OCI-LY3 (cell line): ENCODE data around the gene CYBRD1.
"Not testable (repeated sequence)": the region's sequence is repeated elsewhere in the genome, so short reads cannot be mapped to it uniquely, and the experiment has no call there.

Experiments
- H2AFZ ChIP-seq: fragments of 200-600, 300-600 bp; shearing (Covaris generic); 2 replicates; pipeline ENCODE4 v1.6.0; 2014; ENCODE audit warnings: antibody characterized with exemption, low read depth, low read length
- H3K27ac ChIP-seq: fragments of 200-600, 300-600 bp; sonication (generic); 2 replicates; pipeline ENCODE4 v1.5.1; 2014; ENCODE audit warnings: mild to moderate bottlenecking, low read length, moderate library complexity, mixed read lengths
- H3K27me3 ChIP-seq: fragments of 200-600, 300-600 bp; sonication (generic); 2 replicates; pipeline ENCODE4 v1.6.1; 2014; ENCODE audit warnings: low read depth, low read length, mixed read lengths
- H3K36me3 ChIP-seq: fragments of 200-600, 300-600 bp; sonication (generic); replicated peaks from 2 replicates; pipeline ENCODE3; 2014; ENCODE audit warnings: low read depth, low read length, mixed read lengths
- H3K4me1 ChIP-seq: fragments of 300-600, 200-600 bp; sonication (generic); 2 replicates; pipeline ENCODE4 v1.6.1; 2014; ENCODE audit warnings: low read length, mixed read lengths
- H3K4me2 ChIP-seq: fragments of 200-600, 300-600 bp; sonication (generic); 2 replicates; pipeline ENCODE4 v1.6.1; 2014; ENCODE audit warnings: low read length, mixed read lengths
- H3K4me3 ChIP-seq: fragments of 300-600, 200-600 bp; sonication (generic); 2 replicates; pipeline ENCODE4 v1.5.1; 2014; ENCODE audit warnings: antibody characterized with exemption, mild to moderate bottlenecking, low read length, moderate library complexity
- H3K79me2 ChIP-seq: fragments of 300-600, 200-600 bp; shearing (Covaris generic); 2 replicates; pipeline ENCODE4 v1.6.1; 2014; ENCODE audit warnings: mild to moderate bottlenecking, low read length, mixed read lengths
- H3K9ac ChIP-seq: fragments of 300-600, 200-600 bp; shearing (Covaris generic); 2 replicates; pipeline ENCODE4 v1.6.0; 2014; ENCODE audit warnings: mild to moderate bottlenecking, low read length, moderate library complexity
- H3K9me3 ChIP-seq: fragments of 200-600, 300-600 bp; shearing (Covaris generic); 2 replicates; pipeline ENCODE4 v1.6.1; 2014; ENCODE audit warnings: low read length, mixed read lengths; ENCODE audit not compliant: insufficient read depth
- H4K20me1 ChIP-seq: fragments of 200-600, 300-600 bp; sonication (generic); 2 replicates; pipeline ENCODE4 v1.6.1; 2016; ENCODE audit warnings: low read length, mixed read lengths; ENCODE audit not compliant: insufficient read depth
- EZH2phosphoT487 ChIP-seq: fragments of 200-600 bp; shearing (Covaris generic); IDR thresholded peaks from 2 replicates; pipeline ENCODE4 v1.6.1; 2018; ENCODE audit warnings: antibody characterized with exemption, mixed run types, low read depth
- TF ChIP-seq, protein P1 (sequence below): fragments of 200-600, 300-600 bp; sonication (generic); IDR thresholded peaks from 2 replicates; pipeline ENCODE4 v1.5.1; 2014; ENCODE audit warnings: antibody characterized with exemption, low read length, low read depth

Gene CYBRD1

DNA sequence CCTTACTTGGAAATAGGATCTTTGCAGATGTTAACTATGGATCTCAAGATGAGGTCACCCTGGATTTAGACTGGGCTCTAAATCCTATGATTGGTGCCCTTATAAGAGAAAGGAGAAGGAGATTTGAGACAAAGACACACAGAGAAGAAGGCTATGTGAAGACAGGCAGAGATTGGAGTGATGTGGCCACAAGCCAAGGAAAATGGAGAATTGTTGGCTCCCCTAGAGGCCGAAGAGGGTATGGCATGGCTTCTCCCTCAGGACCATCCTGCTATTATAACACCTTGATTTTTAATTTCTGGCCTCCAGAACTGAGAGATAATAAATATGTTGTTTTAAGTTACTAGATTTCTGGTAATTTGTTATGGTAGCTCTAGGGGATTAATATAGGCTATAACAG is 7.6 kb downstream of the CYBRD1 start:
- H3K9ac ChIP-seq: no peak overlapping the region
- no peaks in the 10 kb centered on the region for H3K79me2 ChIP-seq
- no peak overlapping the region for H3K4me2 ChIP-seq
- peaks cover 20% of the 10 kb centered on the region for H3K4me1 ChIP-seq
- no peak for TF ChIP-seq EZH2phosphoT487
- TF ChIP-seq, protein P1, sequence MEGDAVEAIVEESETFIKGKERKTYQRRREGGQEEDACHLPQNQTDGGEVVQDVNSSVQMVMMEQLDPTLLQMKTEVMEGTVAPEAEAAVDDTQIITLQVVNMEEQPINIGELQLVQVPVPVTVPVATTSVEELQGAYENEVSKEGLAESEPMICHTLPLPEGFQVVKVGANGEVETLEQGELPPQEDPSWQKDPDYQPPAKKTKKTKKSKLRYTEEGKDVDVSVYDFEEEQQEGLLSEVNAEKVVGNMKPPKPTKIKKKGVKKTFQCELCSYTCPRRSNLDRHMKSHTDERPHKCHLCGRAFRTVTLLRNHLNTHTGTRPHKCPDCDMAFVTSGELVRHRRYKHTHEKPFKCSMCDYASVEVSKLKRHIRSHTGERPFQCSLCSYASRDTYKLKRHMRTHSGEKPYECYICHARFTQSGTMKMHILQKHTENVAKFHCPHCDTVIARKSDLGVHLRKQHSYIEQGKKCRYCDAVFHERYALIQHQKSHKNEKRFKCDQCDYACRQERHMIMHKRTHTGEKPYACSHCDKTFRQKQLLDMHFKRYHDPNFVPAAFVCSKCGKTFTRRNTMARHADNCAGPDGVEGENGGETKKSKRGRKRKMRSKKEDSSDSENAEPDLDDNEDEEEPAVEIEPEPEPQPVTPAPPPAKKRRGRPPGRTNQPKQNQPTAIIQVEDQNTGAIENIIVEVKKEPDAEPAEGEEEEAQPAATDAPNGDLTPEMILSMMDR: peak; percentile 48
- peaks cover 10% of the 10 kb centered on the region for H3K36me3 ChIP-seq
- no peak overlapping the region for H2AFZ ChIP-seq
- 0 out of 2 replicates have a peak, but pooled peaks cover 6% of the 10 kb centered on the region for H4K20me1 ChIP-seq
- no peaks in the 10 kb centered on the region for H3K27me3 ChIP-seq
- H3K4me3 ChIP-seq: no peak overlapping the region
- H3K27ac ChIP-seq: no peak overlapping the region
- peaks cover 6% of the 10 kb centered on the region; the same call in 1 of the 2 replicates for H3K9me3 ChIP-seq

DNA sequence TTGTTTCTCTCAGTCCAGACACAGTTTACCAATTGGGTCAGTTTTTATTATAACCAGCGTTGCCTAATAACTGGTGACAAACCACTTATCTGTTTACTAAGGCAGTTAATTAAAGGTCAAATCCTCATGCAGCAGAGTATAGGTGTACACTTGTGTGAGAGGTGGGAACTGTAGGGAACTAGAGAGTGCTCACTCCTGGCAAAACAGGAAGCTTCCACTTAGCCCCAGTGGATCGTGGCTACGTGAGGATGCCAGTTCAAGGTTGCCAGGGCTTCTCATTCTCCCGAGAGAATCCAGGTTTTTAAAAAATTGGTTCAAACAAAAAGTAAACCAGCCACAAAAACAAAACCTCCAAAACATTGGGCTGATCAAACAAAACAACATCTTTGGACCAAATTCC is 8.1 kb downstream of the CYBRD1 start:
- no peak for TF ChIP-seq EZH2phosphoT487
- TF ChIP-seq, protein P1: no peak

DNA sequence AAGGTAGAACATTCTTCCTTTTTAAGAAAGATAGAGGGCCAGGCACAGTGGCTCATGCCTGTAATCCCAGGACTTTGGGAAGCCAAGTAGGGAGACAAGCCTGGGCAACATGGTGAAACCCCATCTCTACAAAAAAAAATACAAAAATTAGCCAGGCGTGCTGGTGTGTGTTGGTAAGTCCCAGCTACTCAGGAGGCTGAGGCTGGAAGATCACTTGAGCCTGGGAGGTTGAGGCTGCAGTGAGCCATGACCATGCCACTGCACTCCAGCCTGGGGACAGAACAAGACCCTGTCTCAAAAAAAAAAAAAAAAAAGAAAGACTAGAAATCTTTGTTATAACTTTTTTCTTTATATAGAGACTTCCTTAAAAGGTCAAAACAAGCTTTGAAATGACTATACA is 8.6 kb downstream of the CYBRD1 start:
- H2AFZ ChIP-seq, H3K27ac ChIP-seq, H3K9me3 ChIP-seq, H3K79me2 ChIP-seq, H3K4me3 ChIP-seq, H4K20me1 ChIP-seq, H3K36me3 ChIP-seq, H3K27me3 ChIP-seq, H3K9ac ChIP-seq: not testable (repeated sequence)
- H3K4me1 ChIP-seq: peaks cover 20% of the 10 kb centered on the region
- peak overlapping the region; percentile 63 for H3K4me2 ChIP-seq

More for the DNA sequence above, 8.1 kb downstream of the CYBRD1 start:
- no peaks in the 10 kb centered on the region for H3K79me2 ChIP-seq
- peak overlapping the region; percentile 63; the same call in 1 of the 2 replicates for H3K4me2 ChIP-seq
- no peak overlapping the region for H3K27ac ChIP-seq
- peaks cover 20% of the 10 kb centered on the region for H3K4me1 ChIP-seq
- peaks cover 10% of the 10 kb centered on the region for H3K36me3 ChIP-seq
- no peak overlapping the region for H3K9ac ChIP-seq
- 0 out of 2 replicates have a peak, but pooled peaks cover 6% of the 10 kb centered on the region for H4K20me1 ChIP-seq
- no peak overlapping the region for H3K4me3 ChIP-seq
- H3K27me3 ChIP-seq: no peaks in the 10 kb centered on the region
- H3K9me3 ChIP-seq: peaks cover 6% of the 10 kb centered on the region; the same call in 1 of the 2 replicates
- H2AFZ ChIP-seq: no peak overlapping the region

DNA sequence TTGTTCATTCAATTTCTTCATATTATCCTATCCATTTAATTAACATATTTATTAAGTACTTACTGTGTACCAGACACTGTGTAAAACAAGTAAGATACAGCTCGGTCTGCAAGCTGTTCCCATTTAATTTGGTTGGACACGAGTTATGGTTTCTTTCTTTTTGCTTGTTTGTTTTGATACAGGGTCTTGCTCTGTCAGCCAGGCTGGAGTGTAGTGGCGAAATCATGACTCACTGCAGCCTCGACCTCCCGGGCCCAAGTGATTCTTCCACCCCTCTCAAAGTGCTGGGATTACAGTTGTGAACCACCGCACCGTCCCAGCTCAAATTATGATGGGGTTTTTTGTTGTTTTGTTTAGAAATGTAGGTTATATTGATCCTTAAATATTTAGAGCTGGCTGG is 9.0 kb downstream of the CYBRD1 start:
- Histone ChIP-seq H3K27ac (no peak overlapping the region), H2AFZ (no peak overlapping the region)

More for the DNA sequence above, 9.0 kb downstream of the CYBRD1 start:
- Histone ChIP-seq H3K9ac (no peak overlapping the region), H3K36me3 (peaks cover 10% of the 10 kb centered on the region), H3K9me3 (peaks cover 6% of the 10 kb centered on the region; the same call in 1 of the 2 replicates), H3K27me3 (no peaks in the 10 kb centered on the region), H3K4me1 (peaks cover 20% of the 10 kb centered on the region), H4K20me1 (0 out of 2 replicates have a peak, but pooled peaks cover 6% of the 10 kb centered on the region), H3K79me2 (no peaks in the 10 kb centered on the region), H3K4me2 (peak overlapping the region; percentile 63), H3K4me3 (0 out of 2 replicates have a peak overlapping the region, but pooled peaks have one; percentile 10)
- TF ChIP-seq EZH2phosphoT487: no peak
- TF ChIP-seq, protein P1: no peak
